Panc1 (cell line): ENCODE measurements around the gene RPL37A.

Source experiments
- POLR2AphosphoS5 ChIP-seq: IDR thresholded peaks from 2 replicates; pipeline ENCODE4 v1.6.1; 2012; ENCODE audit warnings: mild to moderate bottlenecking, low read depth, low read length, moderate library complexity
- SIN3A ChIP-seq: IDR thresholded peaks from 2 replicates; pipeline ENCODE4 v1.6.1; 2012; ENCODE audit warnings: low read depth, mild to moderate bottlenecking, low read length, moderate library complexity, borderline replicate concordance; ENCODE audit not compliant: insufficient read depth
- TF ChIP-seq, protein P1 (sequence below): fragments of 450-650 bp; IDR thresholded peaks from 2 replicates; pipeline ENCODE4 v1.5.1; 2017; ENCODE audit warnings: mild to moderate bottlenecking
- TF ChIP-seq, protein P2 (sequence below), 2 experiments: IDR thresholded peaks; 2 replicates each; pipeline ENCODE4 v1.6.1; 2011 to 2012; ENCODE audit warnings: low read depth in 2 of 2, control low read depth in 1 of 2, low read length in 1 of 2, mild to moderate bottlenecking in 1 of 2, moderate library complexity in 1 of 2; ENCODE audit not compliant: insufficient read depth in 1 of 2

DNA sequence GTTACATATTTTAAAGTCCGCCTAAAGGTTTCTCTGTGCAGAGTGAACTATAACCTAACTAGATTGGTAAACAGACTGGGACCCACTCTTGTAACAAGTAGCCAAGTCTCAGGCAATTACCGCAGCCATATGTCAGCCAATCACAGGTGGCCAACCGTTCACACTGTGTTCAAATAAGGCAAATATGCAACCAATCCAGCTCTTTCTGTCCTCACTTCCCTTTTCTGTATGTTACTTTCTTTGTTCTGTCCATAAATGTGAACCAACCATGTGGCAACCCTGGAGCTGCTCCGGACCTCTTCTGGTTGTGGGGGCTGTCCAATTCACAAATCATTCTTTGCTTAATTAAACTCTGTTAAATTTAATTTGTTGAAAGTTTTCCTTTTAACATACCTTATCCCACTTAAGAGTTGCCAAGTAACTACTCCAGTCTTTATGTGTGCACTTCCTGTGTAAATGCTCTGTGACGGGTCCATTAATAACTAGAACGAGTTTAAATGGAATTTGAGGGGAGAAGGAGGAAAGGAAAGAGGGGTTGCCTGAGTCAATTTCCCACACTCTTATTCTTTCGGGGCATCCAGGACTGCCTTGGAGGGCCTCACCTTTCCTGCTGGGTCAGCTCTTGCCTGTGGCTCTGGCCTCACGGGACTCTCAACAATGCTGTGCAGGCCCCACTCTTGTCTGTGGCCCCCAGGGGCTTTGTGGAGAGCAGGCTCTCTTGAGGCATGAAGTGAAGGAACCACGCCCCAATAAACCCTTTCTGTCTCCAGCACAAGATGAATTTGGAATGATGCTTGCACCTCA, 6.6 kb upstream of the RPL37A start:
- TF ChIP-seq, protein P1, sequence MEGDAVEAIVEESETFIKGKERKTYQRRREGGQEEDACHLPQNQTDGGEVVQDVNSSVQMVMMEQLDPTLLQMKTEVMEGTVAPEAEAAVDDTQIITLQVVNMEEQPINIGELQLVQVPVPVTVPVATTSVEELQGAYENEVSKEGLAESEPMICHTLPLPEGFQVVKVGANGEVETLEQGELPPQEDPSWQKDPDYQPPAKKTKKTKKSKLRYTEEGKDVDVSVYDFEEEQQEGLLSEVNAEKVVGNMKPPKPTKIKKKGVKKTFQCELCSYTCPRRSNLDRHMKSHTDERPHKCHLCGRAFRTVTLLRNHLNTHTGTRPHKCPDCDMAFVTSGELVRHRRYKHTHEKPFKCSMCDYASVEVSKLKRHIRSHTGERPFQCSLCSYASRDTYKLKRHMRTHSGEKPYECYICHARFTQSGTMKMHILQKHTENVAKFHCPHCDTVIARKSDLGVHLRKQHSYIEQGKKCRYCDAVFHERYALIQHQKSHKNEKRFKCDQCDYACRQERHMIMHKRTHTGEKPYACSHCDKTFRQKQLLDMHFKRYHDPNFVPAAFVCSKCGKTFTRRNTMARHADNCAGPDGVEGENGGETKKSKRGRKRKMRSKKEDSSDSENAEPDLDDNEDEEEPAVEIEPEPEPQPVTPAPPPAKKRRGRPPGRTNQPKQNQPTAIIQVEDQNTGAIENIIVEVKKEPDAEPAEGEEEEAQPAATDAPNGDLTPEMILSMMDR, result no peak
- TF ChIP-seq POLR2AphosphoS5, result no peak
- TF ChIP-seq, protein P2, sequence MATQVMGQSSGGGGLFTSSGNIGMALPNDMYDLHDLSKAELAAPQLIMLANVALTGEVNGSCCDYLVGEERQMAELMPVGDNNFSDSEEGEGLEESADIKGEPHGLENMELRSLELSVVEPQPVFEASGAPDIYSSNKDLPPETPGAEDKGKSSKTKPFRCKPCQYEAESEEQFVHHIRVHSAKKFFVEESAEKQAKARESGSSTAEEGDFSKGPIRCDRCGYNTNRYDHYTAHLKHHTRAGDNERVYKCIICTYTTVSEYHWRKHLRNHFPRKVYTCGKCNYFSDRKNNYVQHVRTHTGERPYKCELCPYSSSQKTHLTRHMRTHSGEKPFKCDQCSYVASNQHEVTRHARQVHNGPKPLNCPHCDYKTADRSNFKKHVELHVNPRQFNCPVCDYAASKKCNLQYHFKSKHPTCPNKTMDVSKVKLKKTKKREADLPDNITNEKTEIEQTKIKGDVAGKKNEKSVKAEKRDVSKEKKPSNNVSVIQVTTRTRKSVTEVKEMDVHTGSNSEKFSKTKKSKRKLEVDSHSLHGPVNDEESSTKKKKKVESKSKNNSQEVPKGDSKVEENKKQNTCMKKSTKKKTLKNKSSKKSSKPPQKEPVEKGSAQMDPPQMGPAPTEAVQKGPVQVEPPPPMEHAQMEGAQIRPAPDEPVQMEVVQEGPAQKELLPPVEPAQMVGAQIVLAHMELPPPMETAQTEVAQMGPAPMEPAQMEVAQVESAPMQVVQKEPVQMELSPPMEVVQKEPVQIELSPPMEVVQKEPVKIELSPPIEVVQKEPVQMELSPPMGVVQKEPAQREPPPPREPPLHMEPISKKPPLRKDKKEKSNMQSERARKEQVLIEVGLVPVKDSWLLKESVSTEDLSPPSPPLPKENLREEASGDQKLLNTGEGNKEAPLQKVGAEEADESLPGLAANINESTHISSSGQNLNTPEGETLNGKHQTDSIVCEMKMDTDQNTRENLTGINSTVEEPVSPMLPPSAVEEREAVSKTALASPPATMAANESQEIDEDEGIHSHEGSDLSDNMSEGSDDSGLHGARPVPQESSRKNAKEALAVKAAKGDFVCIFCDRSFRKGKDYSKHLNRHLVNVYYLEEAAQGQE (IDR thresholded peaks at IDR 0.05; ENCODE audit: insufficient read depth in 1 of 2, low read depth in 2 of 2, low read length in 1 of 2), result no peak
- TF ChIP-seq SIN3A, result no peak
